Ovary (tissue), 3 donors: ENCODE measurements around the gene ALPG.

Source experiments
- CTCF ChIP-seq, 3 donors: fragments of 450-650 bp in 2 of 3; fragments of 200-600 bp in 1 of 3; IDR thresholded peaks; one replicate each; pipeline versions ENCODE4 v1.5.1 to v1.8.0; 2016 to 2022; ENCODE audit warnings: antibody characterized with exemption in 3 of 3, mild to moderate bottlenecking in 1 of 3
- EP300 ChIP-seq: sonication (generic); formaldehyde crosslinking; IDR thresholded peaks from one replicate; pipeline ENCODE4 v1.6.1; 2017; ENCODE audit warnings: antibody characterized with exemption
- POLR2A ChIP-seq: fragments of 450-650 bp; IDR thresholded peaks from one replicate; pipeline ENCODE4 v1.6.1; 2017; ENCODE audit warnings: antibody characterized with exemption, mild to moderate bottlenecking, moderate library complexity
- donor health status: DM: no; HTN: no; CAD: no.

- TF ChIP-seq CTCF (IDR thresholded peaks at IDR 0.05) (no peak), POLR2A (no peak), EP300 (no peak)
These were observed 28.6 kb upstream of the ALPG start for GRCh38 chr2:232377841-232378734.
